ENCODE results near the gene BCAT1. TPM values are rescaled to one million over a fixed set of nuclear protein-coding genes. Genes with fewer than 3 reads are reported as not detected.
A peak's percentile ranks its signal among the peaks of the same experiment; 100 is the strongest.
"Not testable (repeated sequence)": the region's sequence is repeated elsewhere in the genome, so short reads cannot be mapped to it uniquely, and the experiment has no call there.

Gene BCAT1
- total RNA-seq, 1 experiment from 2014 or later, result 5.8 TPM

GRCh38 chr12:24960222-24960855 is 11.4 kb upstream of the BCAT1 start:
- no peak for TF ChIP-seq TCF7L2 (IDR thresholded peaks at IDR 0.05; ENCODE audit: low read depth, low read length)
- peak; percentile 88 for TF ChIP-seq CTCF (IDR thresholded peaks at IDR 0.05)
- peak; percentile 42 for DNase-seq (ENCODE audit: low read depth, low spot score)
- ATAC-seq, result peak; percentile 91
- Histone ChIP-seq H3K9me3 (ENCODE audit: control insufficient read depth, insufficient read depth, low read depth, low read length) (no peaks in the 10 kb centered on the region), H3K27me3 (ENCODE audit: control insufficient read depth, insufficient read depth, low read length) (no peaks in the 10 kb centered on the region), H3K36me3 (ENCODE audit: control insufficient read depth, insufficient read depth, low read length) (no peaks in the 10 kb centered on the region), H3K4me1 (ENCODE audit: control insufficient read depth, insufficient read depth, low read length) (no peaks in the 10 kb centered on the region), H3K4me3 (ENCODE audit: low read depth in 2 of 2, low read length in 2 of 2) (no peak overlapping the region), H3K27ac (ENCODE audit: low read length) (no peak overlapping the region)
- intact Hi-C loops (cut with micrococcal nuclease; ENCODE audit: unreplicated experiment), result no loop called here
- in situ Hi-C loops (cut with HindIII; ENCODE audit: low pct_unique_long_range_greater_than_20kb, low sequenced_read_pairs), result no loop called here
- ChIA-PET CTCF (no interaction called here), POLR2A (no interaction called here)
- BruUV-seq (replicated peaks), result no TSS peak

GRCh38 chr12:24956351-24956750 is 7.5 kb upstream of the BCAT1 start:
- BruUV-seq (replicated peaks); in situ Hi-C loops (cut with HindIII; ENCODE audit: low pct_unique_long_range_greater_than_20kb, low sequenced_read_pairs); H3K36me3 ChIP-seq (ENCODE audit: control insufficient read depth, insufficient read depth, low read length); DNase-seq (ENCODE audit: low read depth, low spot score); H3K27me3 ChIP-seq (ENCODE audit: control insufficient read depth, insufficient read depth, low read length); POLR2A ChIA-PET; H3K4me1 ChIP-seq (ENCODE audit: control insufficient read depth, insufficient read depth, low read length); CTCF ChIA-PET; intact Hi-C loops (cut with micrococcal nuclease; ENCODE audit: unreplicated experiment); H3K27ac ChIP-seq (ENCODE audit: low read length); H3K9me3 ChIP-seq (ENCODE audit: control insufficient read depth, insufficient read depth, low read depth, low read length); H3K4me3 ChIP-seq (ENCODE audit: low read depth in 2 of 2, low read length in 2 of 2); ATAC-seq: not testable (repeated sequence)

- no peak for DNase-seq (ENCODE audit: low read depth, low spot score)
- no TSS peak for BruUV-seq (replicated peaks)
- POLR2A ChIA-PET, result no interaction called here
Observed at GRCh38 chr12:24955853-24956252, 7.0 kb upstream of the BCAT1 start.

More at GRCh38 chr12:24955853-24956252, 7.0 kb upstream of the BCAT1 start:
- no peak for ATAC-seq
- Histone ChIP-seq H3K36me3 (ENCODE audit: control insufficient read depth, insufficient read depth, low read length) (no peaks in the 10 kb centered on the region), H3K4me3 (ENCODE audit: low read depth in 2 of 2, low read length in 2 of 2) (no peak overlapping the region), H3K9me3 (ENCODE audit: control insufficient read depth, insufficient read depth, low read depth, low read length) (no peaks in the 10 kb centered on the region), H3K4me1 (ENCODE audit: control insufficient read depth, insufficient read depth, low read length) (no peaks in the 10 kb centered on the region), H3K27ac (ENCODE audit: low read length) (no peak overlapping the region), H3K27me3 (ENCODE audit: control insufficient read depth, insufficient read depth, low read length) (peaks cover 3% of the 10 kb centered on the region; the same call in 1 of the 2 replicates)
- CTCF ChIA-PET, result no interaction called here
- intact Hi-C loops (cut with micrococcal nuclease; ENCODE audit: unreplicated experiment) (no loop called here), in situ Hi-C loops (cut with HindIII; ENCODE audit: low pct_unique_long_range_greater_than_20kb, low sequenced_read_pairs) (no loop called here)
- TF ChIP-seq TCF7L2 (IDR thresholded peaks at IDR 0.05; ENCODE audit: low read depth, low read length) (no peak), SIN3A (IDR thresholded peaks at IDR 0.05; ENCODE audit: borderline replicate concordance, insufficient read depth, low read depth, low read length) (no peak), REST (IDR thresholded peaks at IDR 0.05; ENCODE audit: insufficient read depth in 1 of 2, low read depth in 2 of 2, low read length in 1 of 2) (no peak), POLR2AphosphoS5 (IDR thresholded peaks at IDR 0.05; ENCODE audit: low read depth, low read length) (no peak), CTCF (IDR thresholded peaks at IDR 0.05) (no peak)
